Measurements from ENCODE around the gene KIAA0232. TPM values are rescaled to one million over a fixed set of nuclear protein-coding genes. Genes with fewer than 3 reads are reported as not detected.
"Not testable (repeated sequence)": the region's sequence is repeated elsewhere in the genome, so short reads cannot be mapped to it uniquely, and the experiment has no call there.

Gene KIAA0232
- polyA plus RNA-seq, 10 donors, result 19.3 to 21.9 (median 21.2) TPM

GRCh38 chr4:6773616-6774540 lies 8.6 kb upstream of the KIAA0232 start:
- DNase-seq, result no peak

DNA sequence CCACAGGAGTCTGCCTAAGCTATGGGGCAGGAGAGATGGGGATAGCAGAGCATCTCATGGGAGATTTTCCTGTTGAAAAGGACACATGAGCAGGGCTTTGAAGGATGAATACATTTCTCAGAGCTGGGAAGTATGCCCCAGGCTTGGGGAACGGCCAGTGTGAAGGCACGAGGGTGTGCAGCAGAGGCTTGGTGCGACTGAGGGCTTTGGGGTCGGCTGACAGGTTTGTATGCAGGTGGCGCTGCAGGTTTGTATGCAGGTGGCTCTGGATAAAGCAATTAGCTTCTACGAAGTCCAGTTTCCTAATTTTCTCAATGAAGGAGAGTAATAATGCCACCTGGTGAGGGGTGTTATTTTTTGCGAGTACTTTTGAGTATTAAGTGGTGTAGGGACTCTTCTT lies 6.8 kb upstream of the KIAA0232 start:
- DNase-seq, result no peak

- no peak for DNase-seq
Measured at GRCh38 chr4:6776920-6777635, 5.4 kb upstream of the KIAA0232 start.

DNA sequence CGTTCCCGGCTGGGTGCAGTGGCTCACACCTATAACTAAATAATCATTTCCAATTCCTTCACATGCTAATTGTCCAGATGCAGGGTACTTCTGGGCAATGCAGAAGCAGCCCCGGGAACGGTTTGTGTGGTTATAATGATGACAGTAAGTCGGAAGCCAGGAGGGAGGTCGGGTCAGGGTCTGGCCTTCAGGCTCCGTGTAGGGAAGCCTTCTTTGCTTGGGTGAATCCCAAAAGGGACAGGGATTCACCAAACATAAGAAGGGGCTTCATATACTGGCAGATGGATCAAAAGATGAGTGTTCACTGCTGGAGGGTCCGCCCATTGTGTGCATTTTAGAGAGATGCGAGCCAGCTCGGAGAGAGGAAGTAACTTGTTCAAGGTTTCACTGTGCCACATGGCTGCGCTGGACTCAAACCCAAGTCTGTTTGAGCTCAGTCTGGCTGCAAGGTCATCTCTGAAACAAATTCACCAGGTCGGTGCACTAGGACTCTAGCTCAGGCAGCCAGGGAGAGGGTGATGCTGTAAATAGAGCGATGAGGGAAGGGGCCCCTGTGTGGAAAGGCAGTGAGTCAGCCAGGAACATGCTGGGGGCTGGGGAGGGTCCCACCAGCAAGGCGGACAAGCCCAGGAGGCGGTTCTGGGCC lies 4.8 kb upstream of the KIAA0232 start:
- no peak for DNase-seq

DNA sequence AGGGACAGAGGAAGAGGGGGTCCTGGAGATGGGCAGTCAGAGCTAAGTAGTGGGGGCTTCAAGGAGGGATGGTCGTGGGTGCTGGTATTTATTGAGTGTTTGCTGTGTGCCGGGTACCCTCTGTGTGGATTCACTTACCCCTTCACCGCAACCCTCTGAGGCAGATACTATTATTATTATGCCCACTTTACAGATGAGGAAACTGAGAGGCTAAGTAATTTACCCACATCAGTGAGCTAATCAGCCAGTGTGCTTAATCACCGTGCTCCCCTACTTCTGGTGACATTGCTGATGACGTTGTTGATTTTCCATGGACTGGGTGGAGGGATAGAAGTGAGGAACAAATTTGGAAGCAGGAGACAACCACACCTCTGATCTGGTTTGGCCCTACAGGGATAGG lies 4.1 kb upstream of the KIAA0232 start:
- no peak for DNase-seq

- no peak for DNase-seq
Measured at GRCh38 chr4:6779667-6780565, 2.6 kb upstream of the KIAA0232 start.

- DNase-seq, result no peak
Measured at GRCh38 chr4:6781113-6781512, 1.4 kb upstream of the KIAA0232 start.

GRCh38 chr4:6781561-6781960 lies 966 bp upstream of the KIAA0232 start:
- no peak for DNase-seq

DNA sequence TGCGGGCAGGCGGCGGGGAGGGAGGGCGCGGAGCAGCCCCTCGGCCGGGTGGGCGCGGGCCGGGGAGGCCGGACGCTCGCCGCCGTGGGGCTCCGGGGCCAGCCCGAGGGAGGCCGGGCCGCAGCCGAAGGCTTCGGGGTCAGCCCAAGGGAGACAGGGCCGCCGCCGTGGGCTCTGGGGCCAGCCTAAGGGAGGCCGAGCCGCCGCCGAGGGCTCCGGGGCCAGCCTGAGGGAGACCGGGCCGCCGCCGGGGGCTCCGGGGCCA lies 251 bp downstream of the KIAA0232 start:
- DNase-seq, result no peak

- DNase-seq, result peak; percentile 92 to 96 (median 94)
Measured at GRCh38 chr4:6783111-6783981, 819 bp downstream of the KIAA0232 start.

DNA sequence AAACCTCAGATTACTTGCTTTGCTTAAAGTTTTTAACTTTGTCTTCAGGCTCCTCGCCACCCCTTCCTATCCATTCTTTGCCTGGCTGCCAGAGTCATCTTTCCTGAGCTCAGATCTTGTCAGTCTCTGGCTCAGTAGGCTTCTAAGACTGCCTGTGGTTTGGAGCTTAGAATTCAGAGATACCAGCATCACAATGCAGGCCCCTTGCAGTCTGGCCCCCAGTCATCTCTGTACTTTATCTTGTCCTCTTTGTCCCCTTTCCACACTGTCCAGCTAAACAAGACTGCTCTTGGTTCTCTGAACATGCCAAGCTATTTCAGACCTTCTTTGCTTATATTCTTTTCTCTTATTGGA lies 3.0 kb downstream of the KIAA0232 start:
- no peak for DNase-seq

- DNase-seq, result no peak
Measured at GRCh38 chr4:6788123-6788522, 5.6 kb downstream of the KIAA0232 start.

GRCh38 chr4:6791245-6791644 lies 8.7 kb downstream of the KIAA0232 start:
- not testable (repeated sequence) for DNase-seq

DNA sequence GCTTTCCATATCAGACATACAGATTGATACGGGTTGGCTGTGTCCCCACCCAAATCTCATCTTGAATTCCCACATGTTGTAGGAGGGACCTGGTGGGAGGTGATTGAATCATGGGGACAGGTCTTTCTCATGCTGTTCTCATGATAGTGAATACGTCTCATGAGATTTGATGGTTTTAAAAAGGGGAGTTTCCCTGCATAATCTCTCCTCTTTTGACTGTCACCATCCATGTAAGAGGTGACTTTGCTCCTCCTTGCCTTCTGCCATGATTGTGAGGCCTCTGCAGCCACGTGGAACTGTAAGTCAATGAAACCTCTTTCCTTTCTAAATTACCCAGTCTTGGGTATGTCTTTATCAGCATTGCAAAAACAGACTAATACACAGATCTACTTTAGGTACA lies 9.3 kb downstream of the KIAA0232 start:
- DNase-seq, result not testable (repeated sequence)

GRCh38 chr4:6794189-6794588 lies 11.7 kb downstream of the KIAA0232 start:
- DNase-seq, result no peak

DNA sequence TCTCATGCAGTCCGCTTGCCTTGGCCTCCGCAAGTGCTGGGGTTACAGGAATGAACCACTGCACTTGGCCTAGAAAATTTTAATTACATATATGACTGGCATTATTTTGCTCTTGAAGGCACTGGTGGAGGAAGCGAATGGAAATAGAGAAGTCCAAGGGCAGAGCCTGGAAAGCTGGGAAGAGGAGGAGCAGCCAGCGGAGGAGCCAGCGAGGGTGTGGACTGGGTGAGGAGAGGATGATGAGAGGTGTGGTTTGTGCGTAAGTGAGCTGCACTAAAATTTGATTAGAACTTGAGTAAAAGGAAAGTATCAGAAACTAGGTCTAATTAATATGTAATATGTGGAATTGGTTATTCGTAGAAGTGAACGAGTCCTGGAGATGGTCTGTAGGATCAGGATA lies 13.3 kb downstream of the KIAA0232 start:
- no peak for DNase-seq

GRCh38 chr4:6797368-6797767 lies 14.8 kb downstream of the KIAA0232 start:
- DNase-seq, result not testable (repeated sequence)

GRCh38 chr4:6799091-6799490 lies 16.6 kb downstream of the KIAA0232 start:
- DNase-seq, result no peak

GRCh38 chr4:6802025-6802424 lies 19.5 kb downstream of the KIAA0232 start:
- DNase-seq, result no peak

- no peak for DNase-seq
Measured at GRCh38 chr4:6802626-6803025, 20.1 kb downstream of the KIAA0232 start.

- no peak for DNase-seq
Measured at GRCh38 chr4:6803246-6803645, 20.7 kb downstream of the KIAA0232 start.

Measured in muscle of back (tissue), 11 donors.